GM21528 (cell line): ENCODE data around the gene BAZ2B.

ENCODE experiments used
- ATAC-seq: cut with Tn5 transposase; IDR thresholded peaks from one replicate; pipeline ENCODE4 v1.9.1; 2021; ENCODE audit warnings: mild to moderate bottlenecking, moderate library complexity; ENCODE audit not compliant: unreplicated experiment, low FRiP score

BAZ2B gene

DNA sequence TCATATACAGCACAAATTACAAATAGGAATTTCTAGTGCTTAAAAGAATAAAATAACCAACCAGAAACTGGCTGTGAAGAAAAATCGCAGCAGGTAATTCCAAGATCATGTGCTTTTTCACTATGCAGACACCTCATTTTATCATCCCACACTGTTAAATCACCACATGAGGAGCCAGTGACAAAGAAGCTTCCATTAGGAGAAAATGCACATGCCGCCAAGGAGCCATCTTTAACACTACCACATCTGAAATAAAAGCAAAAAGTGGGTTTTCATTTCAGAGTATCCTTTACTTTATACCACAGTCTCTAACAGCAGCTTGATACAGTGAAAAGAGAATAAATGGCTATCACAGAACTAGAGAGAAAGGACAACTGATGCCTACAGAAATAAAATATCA, 336.6 kb downstream of the BAZ2B start:
- no peak for ATAC-seq

DNA sequence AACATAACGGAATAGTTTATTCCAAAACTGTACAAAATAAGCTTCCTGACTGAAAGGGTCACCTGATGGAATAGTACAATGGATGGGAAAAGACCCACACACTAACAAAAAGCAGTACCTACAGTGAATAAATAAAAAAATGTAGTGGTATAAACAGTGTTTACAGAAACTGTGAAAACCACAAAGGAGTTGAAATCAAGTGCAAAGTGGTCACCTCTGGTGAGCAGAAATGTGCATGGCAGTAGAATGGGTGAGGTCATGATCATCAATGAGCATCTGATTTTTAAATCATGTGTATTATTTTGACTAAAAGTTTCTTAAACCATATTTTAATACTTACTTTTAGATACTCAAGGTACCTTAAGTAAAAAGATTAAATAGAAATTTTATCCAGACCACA, 341.2 kb downstream of the BAZ2B start:
- no peak for ATAC-seq

DNA sequence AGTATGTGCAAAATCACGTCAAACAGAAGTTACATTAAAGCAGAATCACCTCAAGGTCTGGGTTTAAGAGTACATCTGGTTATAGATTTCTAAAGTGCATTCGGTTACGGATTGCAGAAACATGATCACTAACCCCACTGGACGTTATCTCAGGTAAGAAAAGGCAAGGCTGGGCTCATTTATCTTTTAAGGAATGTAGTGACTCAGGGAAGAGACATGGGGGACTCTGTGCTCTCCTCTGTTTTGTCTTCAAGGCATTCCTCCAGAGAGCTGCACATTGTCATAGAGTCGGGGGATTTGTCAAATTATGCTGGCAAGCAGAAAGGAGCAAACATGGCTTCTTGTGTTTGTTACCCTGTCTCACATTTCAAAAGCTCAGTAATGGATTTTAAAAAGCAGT, 344.2 kb downstream of the BAZ2B start:
- no peak for ATAC-seq

DNA sequence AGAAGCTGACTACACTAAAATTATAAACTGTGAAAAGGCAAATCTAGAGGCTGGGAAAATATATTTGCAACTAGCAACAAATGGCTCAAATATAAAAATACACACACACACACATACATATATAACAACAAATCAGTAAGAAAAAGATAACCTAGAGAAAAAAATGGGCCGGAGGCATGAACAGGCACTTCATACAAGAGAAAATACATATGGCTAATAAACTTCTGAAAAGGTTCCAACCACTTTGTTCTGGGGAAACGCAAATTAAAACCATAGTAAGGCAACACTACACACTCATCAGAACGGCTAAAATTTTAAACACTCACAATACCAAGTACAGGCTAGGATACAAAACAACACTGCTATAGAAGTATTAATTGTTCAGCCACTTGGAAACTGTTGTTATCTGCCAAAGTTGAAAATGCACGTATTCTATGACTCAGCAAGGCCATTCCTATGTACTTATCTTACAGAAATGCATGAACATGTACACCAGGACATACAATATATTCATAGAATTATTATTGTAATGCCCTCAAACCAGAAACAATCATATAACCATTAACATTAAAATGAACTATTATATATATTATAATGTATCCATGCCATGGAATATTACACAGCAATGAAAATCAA, 345.5 kb downstream of the BAZ2B start:
- no peak for ATAC-seq
